ENCODE measurements around the gene SCUBE1. TPM values are rescaled to one million over a fixed set of nuclear protein-coding genes. Genes with fewer than 3 reads are reported as not detected.
"Not testable (repeated sequence)": the region's sequence is repeated elsewhere in the genome, so short reads cannot be mapped to it uniquely, and the experiment has no call there.

SCUBE1 gene
- polyA plus RNA-seq, 1 donor from 2014 or later = not detected

GRCh38 chr22:43375951-43376455 lies 32.8 kb upstream of the SCUBE1 start:
- H3K4me3 Mint-ChIP-seq = no peak overlapping the region
- H3K4me1 Mint-ChIP-seq = peaks cover 0 to 3% (median 1%) of the 10 kb centered on the region in 3 donors
- H3K27me3 Mint-ChIP-seq = peaks cover 36% of the 10 kb centered on the region
- no peak overlapping the region for H3K27ac Mint-ChIP-seq
- peaks cover 3% of the 10 kb centered on the region for H3K36me3 Mint-ChIP-seq
- peaks cover 0 to 10% (median 6%) of the 10 kb centered on the region in 3 donors for H3K9me3 Mint-ChIP-seq

DNA sequence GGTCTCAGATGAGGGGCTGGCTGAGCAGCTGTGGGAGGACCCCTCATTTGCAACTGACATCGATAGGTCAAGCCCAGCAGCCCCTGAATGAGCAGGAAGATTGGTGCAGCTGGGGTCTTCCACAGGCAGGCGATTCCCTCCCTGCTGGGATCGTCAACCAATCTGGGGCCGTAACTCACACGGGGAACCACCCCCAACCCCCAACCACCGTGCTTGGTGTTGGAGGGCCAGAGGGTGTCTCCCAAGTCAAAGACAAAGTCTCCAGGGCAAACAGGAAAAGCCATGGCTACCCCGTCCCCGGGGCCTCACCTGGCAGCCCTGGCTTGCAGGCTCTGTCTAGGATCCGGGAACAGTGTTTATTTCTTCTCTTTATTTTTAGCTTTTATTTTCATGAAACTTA lies 26.9 kb upstream of the SCUBE1 start:
- Mint-ChIP-seq H3K4me3 (no peak overlapping the region), H3K9me3 (peaks cover 0 to 8% (median 6%) of the 10 kb centered on the region in 3 donors), H3K27me3 (peaks cover 18% of the 10 kb centered on the region), H3K4me1 (no peaks in the 10 kb centered on the region), H3K27ac (no peak overlapping the region), H3K36me3 (no peaks in the 10 kb centered on the region)

GRCh38 chr22:43365715-43366440 lies 22.7 kb upstream of the SCUBE1 start:
- H3K36me3 Mint-ChIP-seq = no peaks in the 10 kb centered on the region
- no peak overlapping the region for H3K27ac Mint-ChIP-seq
- H3K9me3 Mint-ChIP-seq = peaks cover 0 to 2% (median 0%) of the 10 kb centered on the region in 3 donors
- H3K4me1 Mint-ChIP-seq = no peaks in the 10 kb centered on the region
- H3K27me3 Mint-ChIP-seq = peaks cover 13% of the 10 kb centered on the region
- H3K4me3 Mint-ChIP-seq = peak overlapping the region in 1 of 4 donors; percentile 12

DNA sequence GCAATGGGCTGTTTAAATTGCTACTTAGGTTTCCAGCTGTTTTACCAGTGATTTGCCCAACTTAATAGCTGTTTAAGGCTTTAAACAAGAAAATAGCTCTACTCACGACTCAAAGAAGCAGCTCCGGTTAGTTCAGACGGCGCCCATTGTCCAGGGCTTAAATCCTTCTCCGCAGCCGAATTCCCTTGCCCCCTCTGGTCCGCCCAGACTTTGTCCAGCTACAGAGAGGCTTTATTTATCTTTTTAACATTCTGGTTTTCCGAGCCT lies 20.9 kb upstream of the SCUBE1 start:
- H3K27ac Mint-ChIP-seq = no peak overlapping the region
- peaks cover 0 to 2% (median 0%) of the 10 kb centered on the region in 3 donors for H3K9me3 Mint-ChIP-seq
- H3K27me3 Mint-ChIP-seq = peaks cover 15% of the 10 kb centered on the region
- H3K4me1 Mint-ChIP-seq = no peaks in the 10 kb centered on the region
- no peaks in the 10 kb centered on the region for H3K36me3 Mint-ChIP-seq
- H3K4me3 Mint-ChIP-seq = no peak overlapping the region

GRCh38 chr22:43363315-43364168 lies 20.4 kb upstream of the SCUBE1 start:
- no peak overlapping the region for H3K27ac Mint-ChIP-seq
- H3K36me3 Mint-ChIP-seq = no peaks in the 10 kb centered on the region
- no peaks in the 10 kb centered on the region for H3K4me1 Mint-ChIP-seq
- peaks cover 15% of the 10 kb centered on the region for H3K27me3 Mint-ChIP-seq
- H3K9me3 Mint-ChIP-seq = peaks cover 0 to 2% (median 0%) of the 10 kb centered on the region in 3 donors
- H3K4me3 Mint-ChIP-seq = no peak overlapping the region

DNA sequence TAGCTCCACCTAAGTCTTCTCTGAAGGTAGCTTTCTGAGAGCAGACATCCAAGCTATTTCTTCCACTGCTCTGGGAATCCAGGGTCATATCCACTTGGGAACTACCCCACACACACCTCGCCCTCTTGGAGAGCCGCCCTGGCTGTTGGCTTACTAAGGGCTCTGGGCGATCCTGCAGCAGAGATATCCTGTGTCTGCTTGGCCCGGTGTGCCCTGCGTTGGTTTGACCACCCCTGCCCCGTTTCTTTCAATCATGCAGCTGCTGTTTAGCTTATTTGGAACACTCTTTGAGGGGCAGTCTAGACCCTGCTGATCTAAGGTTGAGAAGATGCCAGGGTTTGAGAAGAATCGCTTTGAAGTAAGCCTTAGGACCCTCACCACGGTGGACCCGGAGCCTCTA lies 17.4 kb upstream of the SCUBE1 start:
- no peaks in the 10 kb centered on the region for H3K36me3 Mint-ChIP-seq
- H3K9me3 Mint-ChIP-seq = peaks cover 0 to 1% (median 0%) of the 10 kb centered on the region in 3 donors
- H3K27me3 Mint-ChIP-seq = peaks cover 16% of the 10 kb centered on the region
- no peak overlapping the region for H3K4me3 Mint-ChIP-seq
- no peak overlapping the region for H3K27ac Mint-ChIP-seq
- peaks cover 0 to 1% (median 0%) of the 10 kb centered on the region in 3 donors for H3K4me1 Mint-ChIP-seq

- H3K4me3 Mint-ChIP-seq = no peak overlapping the region
- H3K27ac Mint-ChIP-seq = no peak overlapping the region
- no peaks in the 10 kb centered on the region for H3K9me3 Mint-ChIP-seq
- peaks cover 24% of the 10 kb centered on the region for H3K27me3 Mint-ChIP-seq
- no peaks in the 10 kb centered on the region for H3K36me3 Mint-ChIP-seq
- H3K4me1 Mint-ChIP-seq = peaks cover 0 to 1% (median 0%) of the 10 kb centered on the region in 3 donors
Observed at GRCh38 chr22:43356881-43357280, 13.7 kb upstream of the SCUBE1 start.

DNA sequence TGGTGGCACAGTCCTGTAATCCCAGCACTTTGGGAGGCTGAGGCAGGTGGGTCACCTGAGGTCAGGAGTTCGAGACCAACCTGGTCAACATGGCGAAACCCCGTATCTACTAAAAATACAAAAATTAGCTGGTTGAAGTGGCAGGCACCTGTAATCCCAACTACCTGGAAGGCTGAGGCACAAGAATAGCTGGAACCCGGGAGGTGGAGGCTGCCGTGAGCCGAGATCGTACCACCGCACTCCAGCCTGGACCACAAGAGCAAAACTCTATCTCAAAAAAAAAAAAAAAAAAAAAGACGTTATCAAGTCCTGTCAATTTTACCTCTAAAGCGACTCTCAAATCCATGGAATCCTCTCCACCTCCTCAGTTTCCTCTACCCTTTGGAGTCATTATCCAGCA lies 12.5 kb upstream of the SCUBE1 start:
- H3K9me3 Mint-ChIP-seq, H3K36me3 Mint-ChIP-seq, H3K4me3 Mint-ChIP-seq, H3K27ac Mint-ChIP-seq, H3K4me1 Mint-ChIP-seq: not testable (repeated sequence)
- H3K27me3 Mint-ChIP-seq = peaks cover 25% of the 10 kb centered on the region

- Mint-ChIP-seq H3K27ac (no peak overlapping the region), H3K4me3 (no peak overlapping the region), H3K9me3 (no peaks in the 10 kb centered on the region), H3K36me3 (no peaks in the 10 kb centered on the region), H3K27me3 (peaks cover 42% of the 10 kb centered on the region), H3K4me1 (peaks cover 0 to 3% (median 0%) of the 10 kb centered on the region in 3 donors)
Observed at GRCh38 chr22:43351966-43352345, 8.8 kb upstream of the SCUBE1 start.

GRCh38 chr22:43349636-43350035 lies 6.5 kb upstream of the SCUBE1 start:
- no peak overlapping the region for H3K27ac Mint-ChIP-seq
- H3K4me3 Mint-ChIP-seq = no peak overlapping the region
- H3K9me3 Mint-ChIP-seq = no peaks in the 10 kb centered on the region
- H3K36me3 Mint-ChIP-seq = no peaks in the 10 kb centered on the region
- H3K27me3 Mint-ChIP-seq = peaks cover 49% of the 10 kb centered on the region
- H3K4me1 Mint-ChIP-seq = peaks cover 0 to 3% (median 0%) of the 10 kb centered on the region in 3 donors

GRCh38 chr22:43346521-43346929 lies 3.4 kb upstream of the SCUBE1 start:
- H3K27ac Mint-ChIP-seq = no peak overlapping the region
- H3K9me3 Mint-ChIP-seq = no peaks in the 10 kb centered on the region
- peaks cover 48% of the 10 kb centered on the region for H3K27me3 Mint-ChIP-seq

DNA sequence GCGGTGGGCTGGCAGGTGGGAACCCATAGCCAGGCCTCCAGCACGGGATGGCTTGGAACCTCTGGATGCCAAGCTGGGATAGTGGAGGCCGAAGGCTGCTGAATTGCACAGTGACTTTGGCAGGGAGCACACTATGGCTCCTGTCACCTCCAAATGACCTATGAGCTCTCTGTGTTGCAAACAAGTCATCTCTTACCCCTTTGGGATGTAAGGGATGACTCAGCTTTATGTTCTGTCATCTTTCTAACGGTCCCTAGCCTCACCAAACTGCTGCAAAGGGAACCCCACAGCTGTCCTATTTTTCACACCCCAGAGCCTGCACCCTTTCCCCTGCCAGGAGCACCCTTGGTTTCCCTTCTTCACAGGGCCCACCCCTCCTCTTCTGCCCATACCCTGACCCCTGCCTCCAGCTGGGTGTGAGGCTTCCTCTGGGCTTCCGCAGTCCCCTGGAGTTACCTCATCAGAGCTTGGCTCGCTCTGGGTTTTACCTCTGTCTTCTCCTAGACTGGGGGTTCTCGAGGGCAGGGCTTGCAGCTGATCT lies 2.7 kb upstream of the SCUBE1 start:
- H3K27me3 Mint-ChIP-seq = peaks cover 55% of the 10 kb centered on the region
- no peaks in the 10 kb centered on the region for H3K36me3 Mint-ChIP-seq
- H3K27ac Mint-ChIP-seq = peak overlapping the region in 1 of 3 donors; percentile 57
- H3K4me3 Mint-ChIP-seq = no peak overlapping the region
- H3K4me1 Mint-ChIP-seq = peaks cover 0 to 5% (median 2%) of the 10 kb centered on the region in 3 donors
- H3K9me3 Mint-ChIP-seq = no peaks in the 10 kb centered on the region

More at GRCh38 chr22:43346521-43346929, 3.4 kb upstream of the SCUBE1 start:
- Mint-ChIP-seq H3K36me3 (no peaks in the 10 kb centered on the region), H3K4me1 (peaks cover 0 to 5% (median 2%) of the 10 kb centered on the region in 3 donors), H3K4me3 (no peak overlapping the region)

DNA sequence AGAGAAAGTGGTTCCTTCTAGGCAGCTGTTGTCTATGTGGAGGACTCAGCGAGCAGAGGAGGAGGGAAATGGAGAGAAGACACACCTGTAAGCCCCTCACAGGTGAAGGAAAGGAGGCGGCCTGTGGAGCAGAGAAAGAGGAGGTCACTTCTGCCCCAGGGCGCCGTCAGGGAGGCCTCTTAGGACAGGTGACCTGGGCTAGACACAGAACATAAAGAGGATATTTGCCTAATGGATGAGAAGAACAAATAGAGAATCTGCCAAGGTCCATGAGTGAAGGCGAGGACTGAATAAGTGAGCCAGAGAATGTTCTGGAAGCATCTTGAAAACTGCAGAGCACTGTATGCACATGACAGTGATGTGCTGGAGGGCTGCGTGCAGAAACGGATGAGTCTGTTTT lies 2.2 kb upstream of the SCUBE1 start:
- Mint-ChIP-seq H3K9me3 (no peaks in the 10 kb centered on the region), H3K27me3 (peaks cover 56% of the 10 kb centered on the region), H3K27ac (peak overlapping the region in 1 of 3 donors; percentile 57), H3K36me3 (no peaks in the 10 kb centered on the region), H3K4me1 (peaks cover 0 to 5% (median 2%) of the 10 kb centered on the region in 3 donors), H3K4me3 (no peak overlapping the region)

- Mint-ChIP-seq H3K27me3 (peaks cover 56% of the 10 kb centered on the region), H3K4me1 (peaks cover 0 to 4% (median 2%) of the 10 kb centered on the region in 3 donors), H3K4me3 (peak overlapping the region in 3 of 4 donors; percentile 30 to 84 (median 67)), H3K9me3 (no peaks in the 10 kb centered on the region), H3K27ac (no peak overlapping the region), H3K36me3 (no peaks in the 10 kb centered on the region)
Observed at GRCh38 chr22:43344520-43344787, 1.3 kb upstream of the SCUBE1 start.

Data from IgD-negative memory B cell (primary cell).